BE2C (cell line): ENCODE data around the gene GRHPR.
A peak's percentile ranks its signal among the peaks of the same experiment; 100 is the strongest.
"Not testable (repeated sequence)": the region's sequence is repeated elsewhere in the genome, so short reads cannot be mapped to it uniquely, and the experiment has no call there.

ENCODE experiments used
- DNase-seq: peaks from one replicate; pipeline ENCODE4 v3.0.0-alpha.2; 2020
- H3K27me3 ChIP-seq: fragments of 250-450 bp; sonication (Bioruptor Pico); 2 replicates; pipeline ENCODE4 v1.5.1; 2020; ENCODE audit warnings: mild to moderate bottlenecking
- H3K36me3 ChIP-seq: fragments of 250-450 bp; sonication (Bioruptor Pico); 2 replicates; pipeline ENCODE4 v1.5.1; 2020; ENCODE audit warnings: mild to moderate bottlenecking
- H3K4me1 ChIP-seq: fragments of 250-450 bp; sonication (Bioruptor Pico); 2 replicates; pipeline ENCODE4 v1.5.1; 2020
- H3K4me3 ChIP-seq: 2 replicates; pipeline ENCODE4 v1.5.1; 2011; ENCODE audit warnings: low read depth, low read length
- H3K9me3 ChIP-seq: fragments of 250-450 bp; sonication (Bioruptor Pico); 2 replicates; pipeline ENCODE4 v1.5.1; 2020
- TF ChIP-seq, protein P1 (sequence below): IDR thresholded peaks from 2 replicates; pipeline ENCODE4 v1.5.1; 2012; ENCODE audit warnings: mild to moderate bottlenecking, low read depth, low read length

GRHPR gene

DNA sequence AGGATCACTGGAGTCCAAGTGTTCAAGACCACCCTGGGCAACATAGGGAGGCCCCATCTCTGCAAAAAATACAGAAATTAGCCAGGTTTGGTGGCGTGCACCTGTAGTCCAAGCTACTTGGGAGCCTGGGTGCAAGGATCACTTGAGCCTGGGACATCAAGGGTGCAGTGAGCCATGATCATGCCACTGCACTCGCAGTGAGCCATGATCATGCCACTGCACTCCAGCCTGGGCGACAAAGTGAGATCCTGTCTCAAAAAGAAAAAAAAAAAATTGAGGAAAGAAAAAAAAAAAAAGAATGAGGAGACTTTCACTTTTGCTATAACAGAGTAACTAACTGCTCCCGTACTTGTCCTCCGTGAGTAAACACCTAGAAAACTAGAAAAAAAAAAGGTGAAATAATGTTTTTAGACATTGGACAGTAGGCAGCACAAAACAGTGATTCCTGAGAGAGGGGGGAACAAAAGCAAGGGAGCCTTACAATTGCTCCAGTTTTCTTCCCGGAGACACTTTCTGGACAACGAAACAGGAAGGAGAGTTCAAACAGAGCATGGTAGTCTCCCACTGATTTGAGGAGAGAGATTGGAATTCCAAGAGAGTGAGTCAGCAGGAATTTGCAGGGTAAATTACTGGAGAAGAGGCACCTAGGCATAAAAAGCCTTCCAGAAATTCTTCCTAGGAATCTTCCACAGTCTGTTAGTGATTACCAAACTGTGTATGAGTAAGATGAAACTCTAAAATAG, 49.6 kb downstream of the GRHPR start:
- H3K4me1 ChIP-seq = no peaks in the 10 kb centered on the region
- H3K36me3 ChIP-seq = no peaks in the 10 kb centered on the region
- H3K4me3 ChIP-seq = no peak overlapping the region
- H3K9me3 ChIP-seq = peaks cover 2% of the 10 kb centered on the region; the same call in 1 of the 2 replicates
- DNase-seq = no peak
- H3K27me3 ChIP-seq = no peaks in the 10 kb centered on the region
- TF ChIP-seq, protein P1, sequence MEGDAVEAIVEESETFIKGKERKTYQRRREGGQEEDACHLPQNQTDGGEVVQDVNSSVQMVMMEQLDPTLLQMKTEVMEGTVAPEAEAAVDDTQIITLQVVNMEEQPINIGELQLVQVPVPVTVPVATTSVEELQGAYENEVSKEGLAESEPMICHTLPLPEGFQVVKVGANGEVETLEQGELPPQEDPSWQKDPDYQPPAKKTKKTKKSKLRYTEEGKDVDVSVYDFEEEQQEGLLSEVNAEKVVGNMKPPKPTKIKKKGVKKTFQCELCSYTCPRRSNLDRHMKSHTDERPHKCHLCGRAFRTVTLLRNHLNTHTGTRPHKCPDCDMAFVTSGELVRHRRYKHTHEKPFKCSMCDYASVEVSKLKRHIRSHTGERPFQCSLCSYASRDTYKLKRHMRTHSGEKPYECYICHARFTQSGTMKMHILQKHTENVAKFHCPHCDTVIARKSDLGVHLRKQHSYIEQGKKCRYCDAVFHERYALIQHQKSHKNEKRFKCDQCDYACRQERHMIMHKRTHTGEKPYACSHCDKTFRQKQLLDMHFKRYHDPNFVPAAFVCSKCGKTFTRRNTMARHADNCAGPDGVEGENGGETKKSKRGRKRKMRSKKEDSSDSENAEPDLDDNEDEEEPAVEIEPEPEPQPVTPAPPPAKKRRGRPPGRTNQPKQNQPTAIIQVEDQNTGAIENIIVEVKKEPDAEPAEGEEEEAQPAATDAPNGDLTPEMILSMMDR = no peak

DNA sequence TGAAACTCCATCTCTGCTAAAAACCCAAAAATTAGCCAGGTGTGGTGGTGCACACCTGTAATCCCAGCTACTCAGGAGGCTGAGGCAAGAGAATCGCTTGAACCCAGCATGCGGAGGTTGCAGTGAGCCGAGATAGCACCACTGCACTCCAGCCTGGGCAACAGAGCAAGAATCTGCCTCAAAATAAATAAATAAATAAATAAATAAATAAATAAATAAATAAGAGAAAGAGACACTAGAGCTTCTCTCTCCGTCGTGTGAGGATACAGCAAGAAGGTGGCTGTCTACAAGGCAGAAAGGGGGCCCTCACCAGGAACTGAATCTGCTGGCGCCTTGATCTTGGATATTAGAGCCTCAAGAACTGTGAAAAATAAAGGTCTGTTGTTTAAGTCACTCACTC, 51.5 kb downstream of the GRHPR start:
- not testable (repeated sequence) for H3K36me3 ChIP-seq, H3K4me3 ChIP-seq, H3K4me1 ChIP-seq, H3K9me3 ChIP-seq, DNase-seq
- H3K27me3 ChIP-seq = peaks cover 12% of the 10 kb centered on the region; the same call in 1 of the 2 replicates

DNA sequence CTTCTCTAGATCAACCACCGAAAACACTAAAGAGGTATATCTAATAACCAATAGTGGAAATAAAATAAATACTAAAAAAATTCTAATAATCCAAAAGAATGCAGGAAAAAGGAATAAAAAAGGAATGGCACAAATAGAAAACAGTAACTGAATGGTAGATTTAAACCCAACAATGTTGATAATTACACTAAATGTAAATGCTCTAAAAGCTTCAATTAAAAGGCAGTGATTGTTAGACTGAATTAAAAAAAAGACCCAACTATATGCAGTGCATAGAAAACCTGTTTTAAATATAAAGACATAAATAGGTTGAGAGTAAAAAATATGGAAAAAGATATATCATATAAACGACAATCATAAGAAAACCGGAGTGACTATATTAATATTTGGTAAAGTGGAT, 51.9 kb downstream of the GRHPR start:
- H3K4me3 ChIP-seq = no peak overlapping the region
- H3K27me3 ChIP-seq = peaks cover 12% of the 10 kb centered on the region; the same call in 1 of the 2 replicates
- DNase-seq = no peak
- peaks cover 2% of the 10 kb centered on the region; the same call in 1 of the 2 replicates for H3K9me3 ChIP-seq
- TF ChIP-seq, protein P1 = no peak
- no peaks in the 10 kb centered on the region for H3K36me3 ChIP-seq
- H3K4me1 ChIP-seq = no peaks in the 10 kb centered on the region

DNA sequence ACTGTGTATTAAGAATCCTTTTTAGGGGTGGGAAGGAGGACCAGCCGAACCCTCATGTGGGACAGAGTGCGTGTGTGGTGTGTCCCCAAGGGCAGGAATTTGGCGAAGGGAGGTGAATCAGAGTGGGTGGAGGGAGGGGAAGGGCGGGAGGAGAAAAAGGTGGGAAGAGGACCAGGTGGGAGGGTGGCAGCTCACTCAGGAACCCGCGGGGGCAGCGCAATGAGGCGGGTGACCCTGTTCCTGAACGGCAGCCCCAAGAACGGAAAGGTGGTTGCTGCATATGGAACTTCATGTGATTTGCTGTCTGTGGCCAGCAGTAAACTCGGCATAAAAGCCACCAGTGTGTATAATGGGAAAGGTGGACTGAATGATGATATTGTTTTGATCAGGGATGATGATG, 54.4 kb downstream of the GRHPR start:
- TF ChIP-seq, protein P1 = no peak
- H3K27me3 ChIP-seq = peaks cover 12% of the 10 kb centered on the region; the same call in 1 of the 2 replicates
- no peaks in the 10 kb centered on the region for H3K36me3 ChIP-seq
- no peak for DNase-seq
- peaks cover 2% of the 10 kb centered on the region; the same call in 1 of the 2 replicates for H3K9me3 ChIP-seq
- no peaks in the 10 kb centered on the region for H3K4me1 ChIP-seq
- no peak overlapping the region for H3K4me3 ChIP-seq

DNA sequence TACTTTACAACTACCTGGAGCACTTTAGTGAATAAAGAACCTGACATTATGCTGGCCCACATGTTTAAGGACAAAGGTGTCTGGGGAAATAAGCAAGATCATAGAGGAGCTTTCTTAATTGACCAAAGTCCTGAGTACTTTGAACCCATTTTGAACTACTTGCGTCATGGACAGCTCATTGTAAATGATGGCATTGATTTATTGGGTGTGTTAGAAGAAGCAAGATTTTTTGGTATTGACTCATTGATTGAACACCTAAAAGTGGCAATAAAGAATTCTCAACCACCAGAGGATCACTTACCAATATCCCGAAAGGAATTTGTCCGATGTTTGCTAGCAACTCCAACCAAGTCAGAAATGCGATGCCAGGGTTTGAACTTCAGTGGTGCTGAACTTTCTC, 54.9 kb downstream of the GRHPR start:
- not testable (repeated sequence) for DNase-seq, H3K4me3 ChIP-seq, H3K9me3 ChIP-seq, H3K4me1 ChIP-seq, H3K36me3 ChIP-seq
- H3K27me3 ChIP-seq = peaks cover 12% of the 10 kb centered on the region; the same call in 1 of the 2 replicates

DNA sequence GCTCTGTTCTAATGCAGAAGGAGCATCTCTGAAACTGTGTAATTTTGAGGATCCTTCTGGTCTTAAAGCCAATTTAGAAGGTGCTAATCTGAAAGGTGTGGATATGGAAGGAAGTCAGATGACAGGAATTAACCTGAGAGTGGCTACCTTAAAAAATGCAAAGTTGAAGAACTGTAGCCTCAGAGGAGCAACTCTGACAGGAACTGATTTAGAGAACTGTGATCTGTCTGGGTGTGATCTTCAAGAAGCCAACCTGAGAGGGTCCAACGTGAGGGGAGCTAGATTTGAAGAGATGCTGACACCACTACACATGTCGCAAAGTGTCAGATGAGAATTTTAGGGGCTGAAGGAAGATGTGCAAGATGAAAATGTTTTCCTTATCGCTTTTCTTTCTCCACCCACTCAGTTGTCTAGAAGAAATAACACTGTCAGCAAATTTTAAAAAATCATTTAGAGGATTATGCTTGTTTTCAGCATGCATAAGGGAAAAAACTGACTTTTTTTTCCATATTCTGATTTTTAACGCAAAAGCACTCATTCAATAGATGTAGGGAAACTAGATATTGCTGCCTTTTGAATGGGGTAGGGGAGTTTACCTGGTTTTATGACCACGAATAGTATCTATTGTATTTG, 55.6 kb downstream of the GRHPR start:
- H3K36me3 ChIP-seq, H3K9me3 ChIP-seq, H3K4me3 ChIP-seq, H3K4me1 ChIP-seq, DNase-seq: not testable (repeated sequence)
- peaks cover 12% of the 10 kb centered on the region; the same call in 1 of the 2 replicates for H3K27me3 ChIP-seq

DNA sequence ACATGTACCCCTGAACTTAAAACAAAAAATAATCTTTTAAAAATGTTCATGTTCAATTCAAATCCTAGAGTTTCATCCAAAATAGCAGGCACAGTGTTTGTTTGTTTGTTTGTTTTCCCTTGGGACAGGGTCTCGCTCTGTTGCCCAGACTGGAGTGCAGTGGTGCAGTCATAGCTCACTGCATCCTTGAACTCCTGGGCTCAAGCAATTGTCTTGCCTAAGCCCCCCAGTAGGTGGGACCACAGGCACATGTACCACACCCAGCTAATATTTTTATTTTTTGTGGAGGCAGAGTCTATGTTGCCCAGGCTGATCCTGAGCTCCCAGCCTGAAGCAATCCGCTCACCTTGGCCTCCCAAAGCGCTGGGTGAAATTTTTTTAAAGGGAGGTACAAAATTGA, 58.3 kb downstream of the GRHPR start:
- no peaks in the 10 kb centered on the region for H3K9me3 ChIP-seq
- H3K4me1 ChIP-seq = peaks cover 3% of the 10 kb centered on the region; the same call in 1 of the 2 replicates
- TF ChIP-seq, protein P1 = 0 out of 2 replicates have a peak, but pooled peaks have one; percentile 11
- no peak for DNase-seq
- H3K27me3 ChIP-seq = peaks cover 12% of the 10 kb centered on the region; the same call in 1 of the 2 replicates
- H3K4me3 ChIP-seq = no peak overlapping the region
- H3K36me3 ChIP-seq = no peaks in the 10 kb centered on the region
